Stimulated activated CD4-positive, alpha-beta T cell treated with anti-CD3 and anti-CD28 coated beads, Interleukin-12 subunit alpha, Interleukin-12 subunit beta, amount 100 ng/mL, for 48 hours (primary cell): ENCODE data around the gene CPT1A.
"Not testable (repeated sequence)": the region's sequence is repeated elsewhere in the genome, so short reads cannot be mapped to it uniquely, and the experiment has no call there.

ENCODE experiments used
- DNase-seq, 3 donors: peaks; one replicate each; pipeline ENCODE4 v3.0.0-alpha.2; 2020; ENCODE audit warnings: low read depth in 2 of 3, low spot score in 1 of 3

The CPT1A gene

DNA sequence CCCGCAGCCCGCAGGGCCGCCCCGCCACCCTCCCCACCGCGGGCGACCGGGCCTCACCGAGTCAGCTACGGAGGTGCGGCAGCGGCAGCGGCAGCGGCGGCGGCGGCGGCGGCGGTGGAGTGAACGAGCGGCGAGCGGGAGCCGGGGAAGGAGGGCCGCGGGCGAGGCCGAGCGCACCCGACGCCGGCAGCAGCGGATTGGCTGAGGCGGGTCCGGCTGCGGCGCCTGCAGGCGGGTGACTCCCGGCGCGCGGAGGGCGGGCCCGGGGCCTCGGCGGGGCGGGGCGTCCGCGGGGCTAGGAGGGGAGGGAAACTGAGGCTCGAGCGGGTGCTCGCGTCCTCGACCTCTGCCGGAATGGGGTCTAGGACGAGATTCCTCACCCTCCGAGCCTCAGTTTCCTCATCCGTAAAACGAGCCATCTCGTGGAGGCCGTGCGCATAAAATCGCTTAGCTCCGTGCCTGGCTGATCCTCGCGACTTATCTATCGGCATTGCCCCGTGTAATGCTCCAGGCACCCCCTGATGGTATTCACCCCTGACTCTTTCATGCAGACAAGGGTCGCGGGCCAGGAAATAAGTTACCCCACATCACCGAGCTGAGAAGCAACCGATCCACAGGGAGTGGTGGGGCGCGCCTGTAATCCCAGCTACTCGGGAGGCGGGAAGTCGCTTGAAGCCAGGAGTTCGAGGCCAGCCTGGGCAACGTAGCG, at the start of gene CPT1A:
CPT1A (minus strand) TSS at position 199 of the 709 bp plus-strand sequence. CDS start 26,442 bp downstream, outside the sequence.
- peak in 2 of 3 donors; percentile 43 to 65 for DNase-seq

DNA sequence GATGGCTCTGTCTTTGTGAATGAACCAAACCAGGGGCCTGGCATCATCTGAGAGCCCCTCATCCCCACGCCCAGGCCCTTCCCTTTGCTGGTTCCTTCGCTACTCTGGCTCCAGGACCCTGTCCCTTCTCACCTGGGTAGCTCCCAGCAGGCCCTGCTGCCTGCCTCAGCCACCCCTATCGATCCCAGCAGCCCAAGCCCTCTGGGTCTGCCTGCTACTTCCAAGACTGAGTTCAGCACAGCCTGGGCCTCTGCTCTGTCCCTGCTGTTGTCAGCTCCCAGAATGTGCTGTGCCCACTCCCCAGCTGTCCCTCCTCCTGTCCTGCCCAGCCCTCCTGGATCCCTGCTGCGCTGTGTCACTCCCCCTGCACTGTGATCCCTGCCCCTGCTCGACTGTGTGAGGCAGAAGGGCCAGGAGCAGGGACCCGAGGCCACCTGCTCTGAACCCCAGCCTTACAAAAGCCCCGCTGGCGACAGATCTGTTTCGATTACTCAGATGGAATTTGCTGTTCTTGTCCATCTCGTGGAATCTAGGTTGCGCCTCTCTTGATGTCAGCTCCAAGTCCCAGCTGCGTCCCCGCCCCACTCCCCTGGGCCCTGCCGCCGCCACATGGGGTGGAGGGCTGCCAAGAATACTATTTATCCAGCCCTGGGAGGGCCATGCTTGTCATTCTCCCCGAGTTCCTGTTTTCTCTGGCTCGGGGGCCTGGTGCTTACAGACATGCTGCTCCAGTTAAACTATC, 48.9 kb upstream of the CPT1A start:
- no peak for DNase-seq

DNA sequence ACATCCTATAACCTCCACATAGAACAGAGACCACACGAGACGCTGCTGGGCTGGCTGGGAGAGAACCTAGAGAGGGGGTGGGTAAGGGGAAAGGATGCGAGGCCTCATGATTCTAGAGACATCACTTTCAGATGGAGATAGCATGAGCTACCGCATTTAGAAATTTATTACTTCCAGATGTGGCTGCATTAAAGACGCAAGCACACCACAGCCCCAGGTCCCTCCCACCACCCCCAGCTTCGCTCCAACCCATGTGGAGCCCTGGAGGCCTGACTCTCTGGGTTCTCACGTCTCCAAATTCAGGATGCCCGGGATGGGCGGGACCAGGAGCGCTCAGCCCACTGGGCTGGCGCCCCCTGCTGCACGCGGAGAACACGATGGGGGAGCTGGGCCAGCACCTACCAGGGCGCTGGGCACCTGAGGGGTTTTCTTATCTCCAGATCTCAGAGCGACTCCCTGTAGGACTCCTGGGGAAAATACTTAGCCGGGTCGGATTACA, 48.3 kb upstream of the CPT1A start:
- no peak for DNase-seq

GRCh38 chr11:68884827-68885226, 43.1 kb upstream of the CPT1A start:
- not testable (repeated sequence) for DNase-seq

GRCh38 chr11:68882391-68882790, 40.7 kb upstream of the CPT1A start:
- no peak for DNase-seq

DNA sequence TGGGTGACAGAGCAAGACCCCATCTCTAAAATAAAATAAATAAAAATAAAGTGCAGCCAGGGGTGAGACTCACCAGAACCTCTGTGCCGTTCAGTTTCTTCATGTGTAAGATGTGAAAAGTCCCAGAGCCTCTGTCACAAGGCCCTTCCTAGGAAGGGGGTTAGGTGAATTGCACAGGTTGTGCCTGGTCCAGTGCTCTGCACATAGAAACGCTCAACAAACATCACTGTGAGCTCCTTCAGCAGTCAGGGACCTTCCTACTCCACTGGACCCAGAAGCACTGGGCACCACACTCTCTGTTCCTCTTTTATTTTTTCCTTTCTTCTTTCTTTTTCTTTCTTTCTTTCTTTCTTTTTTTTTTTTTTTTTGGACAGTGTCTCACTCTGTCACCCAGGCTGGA, 39.6 kb upstream of the CPT1A start:
- no peak for DNase-seq

DNA sequence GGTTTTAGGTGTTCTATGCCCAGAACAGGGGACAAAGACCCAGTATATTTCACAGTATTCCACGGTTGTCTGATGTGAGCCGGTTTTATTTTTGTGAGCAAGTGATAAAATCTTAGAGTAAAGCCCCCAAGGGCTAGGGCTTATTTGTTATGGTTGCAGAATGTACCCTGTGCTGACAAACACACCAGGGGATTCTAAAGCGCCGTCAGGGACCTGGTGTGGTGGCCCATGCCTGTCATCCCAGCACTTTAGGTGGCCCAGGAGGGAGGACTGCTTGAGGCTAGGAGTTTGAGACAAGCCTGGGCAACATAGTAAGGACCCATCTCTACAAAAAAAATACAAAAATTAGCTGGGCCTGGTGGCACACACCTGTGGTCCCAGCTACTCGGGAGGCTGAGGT, 39.1 kb upstream of the CPT1A start:
- no peak for DNase-seq

DNA sequence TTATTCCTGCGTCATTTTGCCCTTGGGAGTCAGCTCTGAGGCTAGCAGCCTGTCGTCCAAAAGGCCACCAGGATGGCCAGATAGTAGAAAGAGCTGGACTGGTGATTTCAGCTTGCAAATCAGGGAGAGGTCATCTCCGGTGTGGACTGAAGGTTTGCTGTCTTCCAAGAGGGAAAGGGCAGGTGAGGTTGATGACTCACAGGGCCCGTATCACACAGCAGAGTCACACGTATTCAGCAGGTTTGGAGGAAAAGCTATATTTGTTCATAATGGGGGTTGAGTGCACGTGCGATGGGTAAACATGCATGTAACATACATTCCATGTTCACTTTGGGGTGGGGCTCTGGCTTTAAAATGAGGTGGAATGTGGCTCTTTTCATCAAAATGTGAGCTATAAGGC, 36.3 kb upstream of the CPT1A start:
- DNase-seq: no peak

- no peak for DNase-seq
These were observed 30.7 kb upstream of the CPT1A start for GRCh38 chr11:68872216-68873003.

DNA sequence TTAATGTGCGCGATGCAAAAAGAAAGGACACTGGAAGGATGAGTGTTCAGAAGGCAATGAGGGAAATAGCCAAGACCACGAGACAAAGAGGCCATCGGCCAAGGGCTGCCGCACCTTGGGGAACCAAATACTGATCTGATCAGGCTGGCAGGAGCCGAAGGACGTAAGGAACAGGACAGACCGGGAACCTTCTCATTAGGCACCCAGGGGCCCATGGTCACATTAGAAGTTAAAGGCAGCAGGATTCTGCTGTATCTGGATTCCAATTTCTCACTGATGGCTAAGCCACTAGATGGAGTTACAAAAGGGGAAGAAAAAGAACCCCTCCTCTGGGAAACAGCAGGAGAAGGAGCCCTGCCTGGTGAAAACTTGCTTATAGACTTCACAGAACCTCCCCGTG, 28.8 kb upstream of the CPT1A start:
- no peak for DNase-seq

GRCh38 chr11:68868221-68868835, 26.6 kb upstream of the CPT1A start:
- no peak for DNase-seq

GRCh38 chr11:68867066-68867465, 25.4 kb upstream of the CPT1A start:
- no peak for DNase-seq

- no peak for DNase-seq
These were observed 23.5 kb upstream of the CPT1A start for GRCh38 chr11:68865241-68865640.

- no peak for DNase-seq
These were observed 22.0 kb upstream of the CPT1A start for GRCh38 chr11:68863553-68864265.

DNA sequence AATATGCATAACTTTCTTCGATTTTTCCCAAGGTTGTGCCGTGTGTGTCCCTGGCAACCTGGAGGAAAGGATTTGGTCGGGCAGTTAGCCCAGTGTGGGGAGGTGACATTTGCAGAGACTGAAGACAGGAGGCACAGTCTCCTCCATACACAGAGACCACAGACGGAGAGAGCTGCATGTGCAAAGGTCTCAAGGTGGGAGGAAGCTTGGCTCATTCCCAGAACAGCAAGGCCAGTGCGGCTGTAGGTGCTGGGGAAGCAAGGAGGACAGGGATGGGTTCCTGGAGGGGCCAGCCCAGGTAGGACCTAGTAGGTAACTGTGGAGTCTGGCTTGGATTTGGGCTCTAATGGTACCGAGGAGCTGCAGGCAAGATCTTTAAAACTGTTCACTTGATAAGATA, 20.7 kb upstream of the CPT1A start:
- DNase-seq: no peak

DNA sequence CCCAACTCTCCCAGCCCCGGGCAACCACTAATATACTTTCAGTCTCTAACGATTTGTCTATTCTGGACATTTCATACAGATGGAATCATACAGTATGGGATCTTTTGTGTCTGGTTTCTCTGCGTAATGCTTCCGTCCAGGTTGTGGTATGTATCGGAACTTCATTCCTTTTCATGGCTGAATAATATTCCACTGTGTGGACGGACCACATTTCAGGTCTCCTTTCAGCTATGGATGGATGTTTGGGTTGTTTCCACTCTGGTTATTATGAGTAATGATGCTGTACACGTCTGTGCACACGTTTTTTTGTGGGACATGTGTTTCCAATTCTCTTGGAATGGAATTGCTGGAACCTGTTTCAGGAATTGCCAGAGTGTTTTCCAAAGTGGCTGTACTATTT, 17.4 kb upstream of the CPT1A start:
- DNase-seq: no peak

- DNase-seq: no peak
These were observed 15.4 kb upstream of the CPT1A start for GRCh38 chr11:68857037-68857586.

GRCh38 chr11:68856425-68857030, 14.8 kb upstream of the CPT1A start:
- not testable (repeated sequence) for DNase-seq

DNA sequence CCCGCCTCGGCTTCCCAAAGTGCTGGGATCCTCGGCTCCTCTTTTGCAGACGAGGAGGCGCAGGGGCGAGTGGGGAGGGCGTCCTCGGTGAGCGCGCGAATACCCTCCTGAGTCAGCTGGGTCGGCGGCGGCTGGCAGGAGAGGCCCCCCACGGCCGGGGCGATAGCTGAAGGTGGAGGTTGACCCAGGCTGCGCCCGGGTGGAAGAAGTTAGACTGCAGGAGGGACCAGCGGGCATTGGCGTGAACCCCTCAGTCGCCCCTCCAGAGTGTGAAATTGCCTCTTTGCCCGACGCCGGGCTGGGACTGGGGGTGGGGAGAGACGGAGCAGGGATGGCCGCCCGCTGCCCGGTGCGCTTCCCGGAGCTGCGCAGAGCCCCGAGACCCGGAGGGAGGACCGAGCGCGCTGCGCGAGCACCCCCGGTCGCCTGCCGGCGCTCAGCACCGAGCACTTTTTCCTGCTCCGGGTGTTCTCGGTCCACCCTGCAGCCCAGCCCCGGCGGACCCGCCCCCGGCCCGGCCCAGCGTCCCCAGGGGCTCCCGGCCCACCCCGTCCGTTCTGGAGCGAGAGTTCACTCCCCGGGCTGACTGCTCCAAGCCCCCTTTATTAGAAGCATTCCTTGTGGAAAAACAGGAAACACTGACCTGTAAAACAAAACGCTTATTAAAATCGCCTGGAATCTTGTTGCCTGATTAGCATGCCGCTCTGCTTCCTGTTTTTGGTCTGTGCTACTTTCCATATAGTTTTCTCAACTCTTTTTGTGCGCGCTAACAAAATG, 13.7 kb upstream of the CPT1A start:
- DNase-seq: no peak
